SK-N-SH (cell line): ENCODE measurements around the gene UBFD1.

Experiments used
- CHD2 ChIP-seq: fragments of 150-350 bp; IDR thresholded peaks from 2 replicates; pipeline ENCODE4 v1.6.1; 2018; ENCODE audit warnings: low read length; ENCODE audit not compliant: partially characterized antibody
- CTCF ChIP-seq: fragments of 200-600 bp; sonication (generic); IDR thresholded peaks from 2 replicates; pipeline ENCODE4 v1.6.1; 2017; ENCODE audit warnings: antibody characterized with exemption, mild to moderate bottlenecking, moderate library complexity
- GABPA ChIP-seq: IDR thresholded peaks from 2 replicates; pipeline ENCODE4 v1.4.0; 2012; ENCODE audit warnings: low read depth, mild to moderate bottlenecking
- POLR2AphosphoS5 ChIP-seq: IDR thresholded peaks from 2 replicates; pipeline ENCODE4 v1.6.1; 2012; ENCODE audit warnings: low read depth, low read length
- TF ChIP-seq, protein P1 (sequence below): IDR thresholded peaks from 2 replicates; pipeline ENCODE4 v1.4.0; 2012; ENCODE audit warnings: low read depth
- TF ChIP-seq, protein P2 (sequence below): fragments of 150-350 bp; IDR thresholded peaks from 2 replicates; pipeline ENCODE4 v1.6.1; 2017; ENCODE audit warnings: antibody characterized with exemption, low read length, low read depth, borderline replicate concordance

GRCh38 chr16:23508589-23509440, 48.7 kb upstream of the UBFD1 start:
- TF ChIP-seq CTCF (no peak), GABPA (no peak), CHD2 (no peak), POLR2AphosphoS5 (no peak)
- TF ChIP-seq, protein P1, sequence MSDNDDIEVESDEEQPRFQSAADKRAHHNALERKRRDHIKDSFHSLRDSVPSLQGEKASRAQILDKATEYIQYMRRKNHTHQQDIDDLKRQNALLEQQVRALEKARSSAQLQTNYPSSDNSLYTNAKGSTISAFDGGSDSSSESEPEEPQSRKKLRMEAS: no peak
- TF ChIP-seq, protein P2, sequence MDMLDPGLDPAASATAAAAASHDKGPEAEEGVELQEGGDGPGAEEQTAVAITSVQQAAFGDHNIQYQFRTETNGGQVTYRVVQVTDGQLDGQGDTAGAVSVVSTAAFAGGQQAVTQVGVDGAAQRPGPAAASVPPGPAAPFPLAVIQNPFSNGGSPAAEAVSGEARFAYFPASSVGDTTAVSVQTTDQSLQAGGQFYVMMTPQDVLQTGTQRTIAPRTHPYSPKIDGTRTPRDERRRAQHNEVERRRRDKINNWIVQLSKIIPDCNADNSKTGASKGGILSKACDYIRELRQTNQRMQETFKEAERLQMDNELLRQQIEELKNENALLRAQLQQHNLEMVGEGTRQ: no peak
